ENCODE data around the gene ITPK1. TPM values are rescaled to one million over a fixed set of nuclear protein-coding genes. Genes with fewer than 3 reads are reported as not detected.

The ITPK1 gene
- total and polyA plus RNA-seq, 10 of the 15 experiments (the other 5 are each of a cell fraction or from before 2014, with no cell fraction given) = 1.3 to 73.2 (median 27.0) TPM

DNA sequence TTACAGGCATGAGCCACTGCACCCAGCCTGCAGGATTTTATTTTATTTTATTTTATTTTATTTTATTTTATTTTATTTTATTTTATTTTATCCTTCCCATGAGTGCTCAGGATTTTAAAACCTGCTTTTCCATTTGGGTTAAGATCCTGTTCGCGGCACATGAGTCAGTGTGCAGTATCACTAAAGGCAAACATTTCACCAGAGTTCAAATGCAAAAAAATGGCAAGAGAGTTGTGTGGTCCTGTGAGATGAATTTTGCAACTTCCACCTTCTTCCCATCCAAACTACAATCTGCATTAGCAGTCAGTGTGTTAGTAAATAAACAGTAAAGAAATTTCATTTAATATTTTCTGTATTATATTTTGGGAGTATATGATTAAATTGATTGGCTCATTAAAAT, 39.9 kb upstream of the ITPK1 start:
- H3K9me3 ChIP-seq (replicated peaks; ENCODE audit: control insufficient read depth, insufficient read depth, low read length) = no peaks in the 10 kb centered on the region
- H3K9ac ChIP-seq (ENCODE audit: control insufficient read depth, insufficient read depth, low read length) = no peak overlapping the region
- no peak for DNase-seq (ENCODE audit: low read depth, low spot score)
- no peak overlapping the region for H3K27ac ChIP-seq (ENCODE audit: control insufficient read depth, insufficient read depth)
- no TSS peak for BruUV-seq (replicated peaks)
- no peaks in the 10 kb centered on the region for H3K79me2 ChIP-seq (ENCODE audit: control insufficient read depth, insufficient read depth, low read length)
- no peak for ATAC-seq
- intact Hi-C loops (cut with micrococcal nuclease; ENCODE audit: unreplicated experiment) = no loop called here
- SMC1A ChIA-PET (ENCODE audit: uncharacterized antibody, unreplicated experiment) = interaction anchor here (1.5 kb wide), 1 partner anchor 10 kb away, joined by 5 read pairs; no protein-coding TSS in a partner anchor
- CTCF ChIA-PET = interaction anchor here (0.7 to 2.6 kb wide), 2 partner anchors 20 to 42 kb away, joined by 3 to 14 read pairs; no protein-coding TSS in a partner anchor
- H2AFZ ChIP-seq (ENCODE audit: control insufficient read depth, low read depth, low read length) = no peak overlapping the region
- no peak for TF ChIP-seq TCF12 (IDR thresholded peaks at IDR 0.05; ENCODE audit: low read depth, low read length)
- TF ChIP-seq ASH2L (IDR thresholded peaks at IDR 0.05; ENCODE audit: borderline replicate concordance, low read depth) = no peak
- no peak for TF ChIP-seq RCOR1 (conservative IDR thresholded peaks at IDR 0.05; ENCODE audit: low read depth, low read length)
- no peak for TF ChIP-seq ZNF622 (IDR thresholded peaks at IDR 0.05)
- no peak for TF ChIP-seq RFX5 (IDR thresholded peaks at IDR 0.05; ENCODE audit: low read depth, low read length)
- TF ChIP-seq SIN3A (IDR thresholded peaks at IDR 0.05; ENCODE audit: low read depth, low read length) = no peak
- no peak for TF ChIP-seq SIX5 (IDR thresholded peaks at IDR 0.05; ENCODE audit: low read depth, low read length, severe bottlenecking)
- no peak for TF ChIP-seq ESRRA (IDR thresholded peaks at IDR 0.05; ENCODE audit: low read length)
- TF ChIP-seq EZH2 (IDR thresholded peaks at IDR 0.05; ENCODE audit: borderline replicate concordance, control insufficient read depth, low read depth, low read length) = no peak
- TF ChIP-seq TAF1 (IDR thresholded peaks at IDR 0.05; ENCODE audit: borderline replicate concordance, low read depth, low read length) = no peak
- no peak for TF ChIP-seq MYB (IDR thresholded peaks at IDR 0.05; ENCODE audit: borderline replicate concordance, low read depth, low read length)
- no peak for TF ChIP-seq KDM1A (IDR thresholded peaks at IDR 0.05; ENCODE audit: borderline replicate concordance)
- no peak overlapping the region for H3K4me3 ChIP-seq
- H3K36me3 ChIP-seq (ENCODE audit: control insufficient read depth in 2 of 2, insufficient read depth in 2 of 2, low read length in 1 of 2) = no peaks in the 10 kb centered on the region
- RAD21 ChIA-PET (ENCODE audit: unreplicated experiment) = no interaction called here
- POLR2A ChIA-PET = no interaction called here
- no peak overlapping the region for H3K4me2 ChIP-seq (ENCODE audit: control insufficient read depth, insufficient read depth)
- no peaks in the 10 kb centered on the region for H3K4me1 ChIP-seq (ENCODE audit: control insufficient read depth, insufficient read depth, low read length)
- no peak for FAIRE-seq
- 96% methylated on average over 2 of the region's 2 CpGs for WGBS (ENCODE audit: insufficient coverage, insufficient replicate concordance, low lambda C conversion rate, missing lambda C conversion rate)
- in situ Hi-C loops (cut with MboI) = no loop called here
- H4K20me1 ChIP-seq (ENCODE audit: control insufficient read depth, insufficient read depth) = no peaks in the 10 kb centered on the region
- H3K27me3 ChIP-seq (replicated peaks in 1 of 2; ENCODE audit: control insufficient read depth in 2 of 2, insufficient read depth in 2 of 2, low read length in 1 of 2) = no peaks in the 10 kb centered on the region

Measured in GM12878 (cell line).